ENCODE measurements around the gene NCAM1. TPM values are rescaled to one million over a fixed set of nuclear protein-coding genes. Genes with fewer than 3 reads are reported as not detected.
A peak's percentile ranks its signal among the peaks of the same experiment; 100 is the strongest.
"Not testable (repeated sequence)": the region's sequence is repeated elsewhere in the genome, so short reads cannot be mapped to it uniquely, and the experiment has no call there.

Gene NCAM1
- total RNA-seq (under 1 TPM in 1 of 2 experiments, not detected in 1; 0.34 TPM), total RNA-seq (0 to 2.4 (median 0.11) reads per million in 172 experiments)
- 0.30 TPM for polyA plus RNA-seq (2013, experiment 1 of 2)
- polyA plus RNA-seq (2013, experiment 2 of 2), result 3.1 TPM

- Histone ChIP-seq H3K4me1 (ENCODE audit: insufficient read depth, low read length) (peaks cover 6% of the 10 kb centered on the region), H3K4me3 (ENCODE audit: low read length) (peak within 1 kb of the TSS; percentile 38), H3K27ac (ENCODE audit: low read depth in 1 of 2, low read length in 2 of 2) (no peak within 1 kb of the TSS), H3K36me3 (ENCODE audit: insufficient read depth, low read length) (no peaks in the 10 kb centered on the region), H3K9me3 (ENCODE audit: control insufficient read depth in 1 of 2, insufficient read depth in 1 of 2, low read length in 2 of 2) (peaks cover 0 to 16% of the 10 kb centered on the region in 2 experiments), H3K27me3 (ENCODE audit: control insufficient read depth in 1 of 2, insufficient read depth in 2 of 2, low read length in 2 of 2) (peaks cover 32 to 70% of the 10 kb centered on the region in 2 experiments)
- H3K36me3 Mint-ChIP-seq (ENCODE audit: low read depth), result no peaks in the 10 kb centered on the region
- no peak for TF ChIP-seq CTCF (IDR thresholded peaks at IDR 0.05)
- DNase-seq (peak in 3 of 14 experiments; percentile 6 to 11 (median 8)), ATAC-seq (ENCODE audit: poor library complexity) (no peak)
- H3K9me3 Mint-ChIP-seq, result no peaks in the 10 kb centered on the region
- POLR2A ChIA-PET, result no interaction called here
- H3K27ac Mint-ChIP-seq, result no peak within 1 kb of the TSS
- peaks cover 81% of the 10 kb centered on the region for H3K27me3 Mint-ChIP-seq
- intact Hi-C loops (cut with DNase I, micrococcal nuclease), result no loop called here
- CTCF ChIA-PET, result no interaction called here
- peak within 1 kb of the TSS; percentile 86 for H3K4me3 Mint-ChIP-seq
- H3K4me1 Mint-ChIP-seq (ENCODE audit: low read depth), result peaks cover 16% of the 10 kb centered on the region
Measured at GRCh38 chr11:112961146-112961668, at the start of gene NCAM1. Gene NCAM1, plus strand, starts transcription at chr11:112961420.

GRCh38 chr11:112922606-112923005, 38.6 kb upstream of the NCAM1 start:
- intact Hi-C loops (cut with DNase I, micrococcal nuclease), result no loop called here
- no peaks in the 10 kb centered on the region for H3K27me3 ChIP-seq (ENCODE audit: control insufficient read depth in 1 of 2, insufficient read depth in 2 of 2, low read length in 2 of 2)
- H3K9me3 Mint-ChIP-seq, result no peaks in the 10 kb centered on the region
- no peak overlapping the region for H3K27ac ChIP-seq (ENCODE audit: low read depth in 1 of 2, low read length in 2 of 2)
- no peaks in the 10 kb centered on the region for H3K36me3 ChIP-seq (ENCODE audit: insufficient read depth, low read length)
- H3K9me3 ChIP-seq (ENCODE audit: control insufficient read depth in 1 of 2, insufficient read depth in 1 of 2, low read length in 2 of 2), result peaks cover 0 to 3% of the 10 kb centered on the region in 2 experiments
- peaks cover 5% of the 10 kb centered on the region for H3K27me3 Mint-ChIP-seq
- H3K4me3 ChIP-seq (ENCODE audit: low read length), result no peak overlapping the region
- no peak overlapping the region for H3K27ac Mint-ChIP-seq
- ATAC-seq (ENCODE audit: poor library complexity) (no peak), DNase-seq (no peak)
- ChIA-PET POLR2A (no interaction called here), CTCF (no interaction called here)
- H3K4me3 Mint-ChIP-seq, result no peak overlapping the region
- no peaks in the 10 kb centered on the region for H3K4me1 ChIP-seq (ENCODE audit: insufficient read depth, low read length)
- H3K4me1 Mint-ChIP-seq (ENCODE audit: low read depth), result no peaks in the 10 kb centered on the region
- TF ChIP-seq CTCF (IDR thresholded peaks at IDR 0.05), result no peak
- H3K36me3 Mint-ChIP-seq (ENCODE audit: low read depth), result no peaks in the 10 kb centered on the region

GRCh38 chr11:112924836-112925235, 36.4 kb upstream of the NCAM1 start:
- H3K9me3 Mint-ChIP-seq; CTCF ChIA-PET; H3K27ac ChIP-seq (ENCODE audit: low read depth in 1 of 2, low read length in 2 of 2); POLR2A ChIA-PET; H3K27me3 ChIP-seq (ENCODE audit: control insufficient read depth in 1 of 2, insufficient read depth in 2 of 2, low read length in 2 of 2); DNase-seq; H3K27me3 Mint-ChIP-seq; H3K36me3 Mint-ChIP-seq (ENCODE audit: low read depth); H3K27ac Mint-ChIP-seq; intact Hi-C loops (cut with DNase I, micrococcal nuclease); H3K36me3 ChIP-seq (ENCODE audit: insufficient read depth, low read length); H3K4me1 ChIP-seq (ENCODE audit: insufficient read depth, low read length); H3K9me3 ChIP-seq (ENCODE audit: control insufficient read depth in 1 of 2, insufficient read depth in 1 of 2, low read length in 2 of 2); H3K4me3 Mint-ChIP-seq; H3K4me1 Mint-ChIP-seq (ENCODE audit: low read depth); H3K4me3 ChIP-seq (ENCODE audit: low read length); ATAC-seq (ENCODE audit: poor library complexity): not testable (repeated sequence)
